A673 (cell line): ENCODE data around the gene HMG20A.

Experiments used
- EZH2 ChIP-seq: fragments of 200-600 bp; sonication (generic); IDR thresholded peaks from 2 replicates; pipeline ENCODE4 v1.6.1; 2017; ENCODE audit warnings: borderline replicate concordance, low read depth, mild to moderate bottlenecking, mixed read lengths, antibody characterized with exemption, low read length; ENCODE audit not compliant: poor library complexity, severe bottlenecking
- TF ChIP-seq, protein P1 (sequence below): fragments of 300-800, 200-600 bp; sonication (generic); conservative IDR thresholded peaks from 2 replicates; pipeline ENCODE4 v1.5.1; 2017; ENCODE audit warnings: low read depth, mild to moderate bottlenecking, antibody characterized with exemption, low read length, moderate library complexity, mixed read lengths

DNA sequence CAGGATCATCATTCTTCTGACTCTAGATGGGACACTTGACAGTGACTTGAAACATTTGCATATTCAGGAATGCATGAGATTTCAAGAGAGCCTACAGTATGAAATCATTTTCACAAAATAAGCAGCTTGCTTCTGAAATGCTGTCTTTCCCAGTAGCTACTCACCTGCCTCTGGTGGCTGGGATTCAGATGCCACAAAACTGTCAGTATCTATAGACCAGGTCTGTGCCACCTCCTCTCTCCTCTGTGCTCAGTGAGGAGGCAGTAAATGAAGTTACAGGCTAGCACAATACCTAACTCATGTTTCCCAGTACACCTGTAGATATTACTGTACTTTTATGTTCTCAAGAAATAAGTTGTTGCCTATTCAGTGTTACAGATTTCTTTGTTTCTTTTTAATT is 64.3 kb downstream of the HMG20A start:
- TF ChIP-seq, protein P1, sequence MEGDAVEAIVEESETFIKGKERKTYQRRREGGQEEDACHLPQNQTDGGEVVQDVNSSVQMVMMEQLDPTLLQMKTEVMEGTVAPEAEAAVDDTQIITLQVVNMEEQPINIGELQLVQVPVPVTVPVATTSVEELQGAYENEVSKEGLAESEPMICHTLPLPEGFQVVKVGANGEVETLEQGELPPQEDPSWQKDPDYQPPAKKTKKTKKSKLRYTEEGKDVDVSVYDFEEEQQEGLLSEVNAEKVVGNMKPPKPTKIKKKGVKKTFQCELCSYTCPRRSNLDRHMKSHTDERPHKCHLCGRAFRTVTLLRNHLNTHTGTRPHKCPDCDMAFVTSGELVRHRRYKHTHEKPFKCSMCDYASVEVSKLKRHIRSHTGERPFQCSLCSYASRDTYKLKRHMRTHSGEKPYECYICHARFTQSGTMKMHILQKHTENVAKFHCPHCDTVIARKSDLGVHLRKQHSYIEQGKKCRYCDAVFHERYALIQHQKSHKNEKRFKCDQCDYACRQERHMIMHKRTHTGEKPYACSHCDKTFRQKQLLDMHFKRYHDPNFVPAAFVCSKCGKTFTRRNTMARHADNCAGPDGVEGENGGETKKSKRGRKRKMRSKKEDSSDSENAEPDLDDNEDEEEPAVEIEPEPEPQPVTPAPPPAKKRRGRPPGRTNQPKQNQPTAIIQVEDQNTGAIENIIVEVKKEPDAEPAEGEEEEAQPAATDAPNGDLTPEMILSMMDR, result no peak
- TF ChIP-seq EZH2, result no peak
